HG02970 (cell line): ENCODE data around the gene ATP2C2.
"Not testable (repeated sequence)": the region's sequence is repeated elsewhere in the genome, so short reads cannot be mapped to it uniquely, and the experiment has no call there.

ENCODE experiments used
- ATAC-seq: cut with Tn5 transposase; IDR thresholded peaks from one replicate; pipeline ENCODE4 v1.9.1; 2021; ENCODE audit warnings: mild to moderate bottlenecking, moderate library complexity, moderate number of reproducible peaks; ENCODE audit not compliant: unreplicated experiment, low FRiP score

ATP2C2 gene

GRCh38 chr16:84391151-84392030, 23.1 kb downstream of the ATP2C2 start:
- ATAC-seq: no peak

GRCh38 chr16:84392031-84392360, 23.7 kb downstream of the ATP2C2 start:
- no peak for ATAC-seq

- not testable (repeated sequence) for ATAC-seq
Observed at GRCh38 chr16:84396082-84396481, 27.7 kb downstream of the ATP2C2 start.

GRCh38 chr16:84396537-84397008, 28.2 kb downstream of the ATP2C2 start:
- no peak for ATAC-seq

GRCh38 chr16:84397090-84397489, 28.8 kb downstream of the ATP2C2 start:
- no peak for ATAC-seq

- ATAC-seq: no peak
Observed at GRCh38 chr16:84398701-84399100, 30.4 kb downstream of the ATP2C2 start.

- ATAC-seq: not testable (repeated sequence)
Observed at GRCh38 chr16:84399912-84400311, 31.6 kb downstream of the ATP2C2 start.

GRCh38 chr16:84403435-84403834, 35.1 kb downstream of the ATP2C2 start:
- not testable (repeated sequence) for ATAC-seq

- no peak for ATAC-seq
Observed at GRCh38 chr16:84404324-84404723, 36.0 kb downstream of the ATP2C2 start.

- no peak for ATAC-seq
Observed at GRCh38 chr16:84404936-84405639, 36.8 kb downstream of the ATP2C2 start.

- ATAC-seq: no peak
Observed at GRCh38 chr16:84406006-84406963, 37.9 kb downstream of the ATP2C2 start.

GRCh38 chr16:84407588-84408313, 39.4 kb downstream of the ATP2C2 start:
- no peak for ATAC-seq

- ATAC-seq: no peak
Observed at GRCh38 chr16:84408314-84408690, 40.0 kb downstream of the ATP2C2 start.

GRCh38 chr16:84408856-84409255, 40.5 kb downstream of the ATP2C2 start:
- ATAC-seq: no peak

GRCh38 chr16:84410361-84411138, 42.2 kb downstream of the ATP2C2 start:
- ATAC-seq: no peak

GRCh38 chr16:84411768-84412167, 43.4 kb downstream of the ATP2C2 start:
- ATAC-seq: no peak

- ATAC-seq: no peak
Observed at GRCh38 chr16:84412262-84412661, 43.9 kb downstream of the ATP2C2 start.

GRCh38 chr16:84413244-84414004, 45.1 kb downstream of the ATP2C2 start:
- ATAC-seq: no peak
